ENCODE measurements around the gene XRCC3.

Gene XRCC3

GRCh38 chr14:103715052-103716000, at the start of gene XRCC3, which contains the start of gene ZFYVE21:
Gene XRCC3 (minus strand): TSS chr14:103715451. CDS start chr14:103711087, 4,364 bp downstream.
Gene ZFYVE21 (plus strand): TSS chr14:103715810. CDS start chr14:103715842, 32 bp downstream.
- in situ Hi-C loops (cut with HindIII; ENCODE audit: low pct_ligation_motif_present, low sequenced_read_pairs) = no loop called here
- H3K4me3 ChIP-seq (ENCODE audit: low read depth, low read length) = peak within 1 kb of the TSS; percentile 76
- H3K27ac ChIP-seq = peak within 1 kb of the TSS; percentile 33
- DNase-seq = peak; percentile 100
- no peaks in the 10 kb centered on the region for H3K27me3 ChIP-seq (replicated peaks)
- H3K36me3 ChIP-seq (replicated peaks) = no peaks in the 10 kb centered on the region
- TF ChIP-seq CTCF (IDR thresholded peaks at IDR 0.05; ENCODE audit: low read depth, low read length, missing control alignments) = no peak

GRCh38 chr14:103763730-103764488, 48.7 kb upstream of the XRCC3 start:
- no peak for DNase-seq
- TF ChIP-seq CTCF (IDR thresholded peaks at IDR 0.05; ENCODE audit: low read depth, low read length, missing control alignments) = no peak
- Histone ChIP-seq H3K36me3 (replicated peaks) (no peaks in the 10 kb centered on the region), H3K27ac (no peak overlapping the region), H3K4me3 (ENCODE audit: low read depth, low read length) (no peak overlapping the region), H3K27me3 (replicated peaks) (no peaks in the 10 kb centered on the region)
- in situ Hi-C loops (cut with HindIII; ENCODE audit: low pct_ligation_motif_present, low sequenced_read_pairs) = no loop called here

GRCh38 chr14:103762541-103762940, 47.3 kb upstream of the XRCC3 start:
- no peak overlapping the region for H3K4me3 ChIP-seq (ENCODE audit: low read depth, low read length)
- H3K27ac ChIP-seq = no peak overlapping the region
- no peak for DNase-seq
- no peak for TF ChIP-seq CTCF (IDR thresholded peaks at IDR 0.05; ENCODE audit: low read depth, low read length, missing control alignments)
- no peaks in the 10 kb centered on the region for H3K27me3 ChIP-seq (replicated peaks)
- in situ Hi-C loops (cut with HindIII; ENCODE audit: low pct_ligation_motif_present, low sequenced_read_pairs) = no loop called here
- no peaks in the 10 kb centered on the region for H3K36me3 ChIP-seq (replicated peaks)

- TF ChIP-seq CTCF (IDR thresholded peaks at IDR 0.05; ENCODE audit: low read depth, low read length, missing control alignments) = no peak
- no peak overlapping the region for H3K27ac ChIP-seq
- no peaks in the 10 kb centered on the region for H3K27me3 ChIP-seq (replicated peaks)
- no peak for DNase-seq
- no peak overlapping the region for H3K4me3 ChIP-seq (ENCODE audit: low read depth, low read length)
- no peaks in the 10 kb centered on the region for H3K36me3 ChIP-seq (replicated peaks)
- in situ Hi-C loops (cut with HindIII; ENCODE audit: low pct_ligation_motif_present, low sequenced_read_pairs) = no loop called here
Observed at GRCh38 chr14:103762036-103762435, 46.8 kb upstream of the XRCC3 start.

GRCh38 chr14:103758059-103758776, 43.0 kb upstream of the XRCC3 start:
- Histone ChIP-seq H3K36me3 (replicated peaks) (no peaks in the 10 kb centered on the region), H3K27me3 (replicated peaks) (no peaks in the 10 kb centered on the region), H3K4me3 (ENCODE audit: low read depth, low read length) (no peak overlapping the region), H3K27ac (no peak overlapping the region)
- in situ Hi-C loops (cut with HindIII; ENCODE audit: low pct_ligation_motif_present, low sequenced_read_pairs) = no loop called here
- DNase-seq = no peak
- TF ChIP-seq CTCF (IDR thresholded peaks at IDR 0.05; ENCODE audit: low read depth, low read length, missing control alignments) = no peak
